Keratinocyte (primary cell): ENCODE data around the gene TM9SF2. TPM values are rescaled to one million over a fixed set of nuclear protein-coding genes. Genes with fewer than 3 reads are reported as not detected.

ENCODE experiments used
- DNase-seq: peaks from one replicate; pipeline ENCODE4 v3.0.0-alpha.2; 2011; ENCODE audit warnings: low read depth, missing footprints, low spot score
- FAIRE-seq: peaks from 2 replicates; lab custom pipeline; 2011; peaks lifted over from hg19 to GRCh38; lab: Jason Lieb, UNC
- H2AFZ ChIP-seq: 2 replicates; pipeline ENCODE4 v1.6.0; 2012; ENCODE audit warnings: low read length, control low read depth, inconsistent platforms; ENCODE audit not compliant: control insufficient read depth
- H3K27ac ChIP-seq: 2 replicates; pipeline ENCODE4 v1.5.1; 2011; ENCODE audit warnings: low read length; ENCODE audit not compliant: control insufficient read depth, insufficient read depth
- H3K27me3 ChIP-seq: 3 replicates; pipeline ENCODE4 v1.6.0; 2011; ENCODE audit warnings: low read length; ENCODE audit not compliant: control insufficient read depth, insufficient read depth; ENCODE audit errors: extremely low read depth
- H3K36me3 ChIP-seq, 2 experiments: 2 replicates in 1 of 2; 3 replicates in 1 of 2; pipeline ENCODE4 v1.5.1; 2011; ENCODE audit warnings: low read length in 2 of 2, mild to moderate bottlenecking in 1 of 2; ENCODE audit not compliant: control insufficient read depth in 2 of 2, insufficient read depth in 2 of 2; ENCODE audit errors: extremely low read depth in 1 of 2
- H3K4me1 ChIP-seq: 3 replicates; pipeline ENCODE4 v1.5.1; 2011; ENCODE audit warnings: low read length; ENCODE audit not compliant: control insufficient read depth, insufficient read depth; ENCODE audit errors: extremely low read depth
- H3K4me2 ChIP-seq: 3 replicates; pipeline ENCODE4 v1.6.0; 2011; ENCODE audit warnings: low read depth, low read length; ENCODE audit not compliant: control insufficient read depth, insufficient read depth; ENCODE audit errors: extremely low read depth
- H3K4me3 ChIP-seq, 3 experiments: fragments of 200-600 bp in 1 of 3; sonication (generic) in 1 of 3; 2 replicates in 2 of 3; 3 replicates in 1 of 3; pipeline ENCODE4 v1.5.1; 2011 to 2016; ENCODE audit warnings: low read length in 3 of 3, mild to moderate bottlenecking in 3 of 3, control low read depth in 2 of 3, inconsistent platforms in 1 of 3, low read depth in 1 of 3, mixed read lengths in 1 of 3, mixed run types in 1 of 3, moderate library complexity in 1 of 3; ENCODE audit not compliant: control insufficient read depth in 2 of 3, insufficient read depth in 2 of 3; ENCODE audit errors: extremely low read depth in 1 of 3
- H3K79me2 ChIP-seq: 2 replicates; pipeline ENCODE4 v1.6.0; 2012; ENCODE audit warnings: low read length; ENCODE audit not compliant: control insufficient read depth, insufficient read depth
- H3K9ac ChIP-seq: 3 replicates; pipeline ENCODE4 v1.6.0; 2011; ENCODE audit warnings: low read length; ENCODE audit not compliant: control insufficient read depth, insufficient read depth; ENCODE audit errors: extremely low read depth
- H3K9me1 ChIP-seq: 3 replicates; pipeline ENCODE4 v1.6.0; 2011; ENCODE audit warnings: low read length; ENCODE audit not compliant: control insufficient read depth, insufficient read depth; ENCODE audit errors: extremely low read depth
- H3K9me3 ChIP-seq: 2 replicates; pipeline ENCODE4 v1.5.1; 2012; ENCODE audit warnings: low read depth, low read length; ENCODE audit not compliant: control insufficient read depth
- H4K20me1 ChIP-seq: 3 replicates; pipeline ENCODE4 v1.6.0; 2011; ENCODE audit warnings: low read length; ENCODE audit not compliant: control insufficient read depth, insufficient read depth; ENCODE audit errors: extremely low read depth
- EZH2 ChIP-seq: IDR thresholded peaks from one replicate; pipeline ENCODE4 v1.6.1; 2012; ENCODE audit warnings: inconsistent platforms, mild to moderate bottlenecking, low read length, moderate library complexity
- dilution Hi-C: fragments of 300-500 bp; cut with MboI; formaldehyde crosslinking; loops from one replicate; pipeline ENCODE4 v1.7.0; 2020; ENCODE audit warnings: low sequenced_read_pairs; ENCODE audit not compliant: extremely low pct_ligation_motif_present
- polyA plus RNA-seq, 5 experiments: library from polyadenylated mRNA; depleted of rRNA in 3 of 5; stranded (reverse) in 3 of 5; stranded (forward) in 1 of 5; unstranded in 1 of 5; fragments of >200 nt; gene quantifications; 1 replicate in 1 of 5; 2 replicates in 3 of 5; 3 replicates in 1 of 5; pipeline versions ENCODE4 v1.2.1 to v1.2.3, GENCODE V29; 2011 to 2012; ENCODE audit warnings: missing spikeins in 2 of 5, low read depth in 1 of 5, low replicate concordance in 1 of 5
- TF ChIP-seq, protein P1 (sequence below), 3 experiments: IDR thresholded peaks in 1 of 3; conservative IDR thresholded peaks in 1 of 3; optimal IDR thresholded peaks in 1 of 3; 2 replicates in 2 of 3; 3 replicates in 1 of 3; pipeline versions ENCODE3 to v1.5.1; 2011; ENCODE audit warnings: low read length in 3 of 3, mild to moderate bottlenecking in 3 of 3, moderate library complexity in 2 of 3, control low read depth in 1 of 3, inconsistent platforms in 1 of 3; ENCODE audit not compliant: insufficient read depth in 2 of 3; ENCODE audit errors: extremely low read depth in 1 of 3

The TM9SF2 gene
- polyA plus RNA-seq, 1 donor (not counting 4 experiments of a cell fraction or from before 2014, with no cell fraction given) = 134 TPM

DNA sequence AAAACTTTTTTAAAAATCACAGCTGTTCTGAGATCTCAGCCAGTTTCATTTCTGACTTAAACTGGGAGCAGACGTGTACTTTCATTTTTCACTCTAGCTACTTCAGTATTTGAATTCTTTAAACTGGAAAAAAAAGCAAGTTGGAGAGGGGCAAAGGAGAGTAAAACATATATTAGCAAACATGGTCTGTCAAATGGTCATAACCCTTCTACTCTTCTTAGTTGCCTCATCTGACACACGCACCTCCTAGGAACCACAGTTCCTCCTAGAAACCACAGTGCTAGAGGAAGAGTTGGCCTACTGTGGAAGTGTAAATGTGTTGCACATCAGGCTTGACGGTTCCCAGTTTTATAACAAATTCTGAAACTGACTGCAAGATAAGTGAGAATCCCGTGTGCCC is 47.2 kb downstream of the TM9SF2 start:
- Histone ChIP-seq H4K20me1 (no peaks in the 10 kb centered on the region), H2AFZ (no peak overlapping the region), H3K79me2 (no peaks in the 10 kb centered on the region), H3K4me3 (no peak overlapping the region), H3K27me3 (no peaks in the 10 kb centered on the region), H3K9ac (no peak overlapping the region), H3K4me2 (no peak overlapping the region), H3K9me3 (no peaks in the 10 kb centered on the region), H3K4me1 (no peaks in the 10 kb centered on the region), H3K9me1 (no peaks in the 10 kb centered on the region), H3K27ac (no peak overlapping the region), H3K36me3 (peaks cover 31 to 32% of the 10 kb centered on the region in 2 experiments)
- FAIRE-seq (no peak), DNase-seq (no peak)
- dilution Hi-C loops = no loop called here
- TF ChIP-seq, protein P1, sequence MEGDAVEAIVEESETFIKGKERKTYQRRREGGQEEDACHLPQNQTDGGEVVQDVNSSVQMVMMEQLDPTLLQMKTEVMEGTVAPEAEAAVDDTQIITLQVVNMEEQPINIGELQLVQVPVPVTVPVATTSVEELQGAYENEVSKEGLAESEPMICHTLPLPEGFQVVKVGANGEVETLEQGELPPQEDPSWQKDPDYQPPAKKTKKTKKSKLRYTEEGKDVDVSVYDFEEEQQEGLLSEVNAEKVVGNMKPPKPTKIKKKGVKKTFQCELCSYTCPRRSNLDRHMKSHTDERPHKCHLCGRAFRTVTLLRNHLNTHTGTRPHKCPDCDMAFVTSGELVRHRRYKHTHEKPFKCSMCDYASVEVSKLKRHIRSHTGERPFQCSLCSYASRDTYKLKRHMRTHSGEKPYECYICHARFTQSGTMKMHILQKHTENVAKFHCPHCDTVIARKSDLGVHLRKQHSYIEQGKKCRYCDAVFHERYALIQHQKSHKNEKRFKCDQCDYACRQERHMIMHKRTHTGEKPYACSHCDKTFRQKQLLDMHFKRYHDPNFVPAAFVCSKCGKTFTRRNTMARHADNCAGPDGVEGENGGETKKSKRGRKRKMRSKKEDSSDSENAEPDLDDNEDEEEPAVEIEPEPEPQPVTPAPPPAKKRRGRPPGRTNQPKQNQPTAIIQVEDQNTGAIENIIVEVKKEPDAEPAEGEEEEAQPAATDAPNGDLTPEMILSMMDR (optimal IDR thresholded peaks at IDR 0.05 in 1 of 3, IDR thresholded peaks at IDR 0.05 in 1 of 3, conservative IDR thresholded peaks at IDR 0.05 in 1 of 3; ENCODE audit: extremely low read depth in 1 of 3, insufficient read depth in 2 of 3, low read length in 3 of 3) = no peak
- no peak for TF ChIP-seq EZH2

DNA sequence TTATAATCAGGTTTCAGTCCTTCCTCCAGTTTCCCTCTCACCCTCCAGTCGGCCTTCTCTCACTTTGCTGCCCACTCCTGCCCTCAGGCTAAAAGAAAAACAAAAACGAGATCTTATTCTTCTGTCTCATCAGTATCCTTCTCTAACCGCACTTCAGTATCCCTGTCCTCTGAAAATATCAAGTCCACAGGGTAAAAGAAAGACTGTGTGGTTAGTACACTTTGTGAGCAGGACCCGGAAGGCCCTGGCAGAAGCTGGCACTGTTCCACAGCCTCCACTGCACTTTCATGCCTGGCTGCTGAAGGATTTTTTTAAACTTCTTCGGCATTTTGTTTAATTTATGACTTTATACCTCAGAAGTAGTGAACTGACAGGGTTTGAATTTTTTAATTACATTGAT is 51.8 kb downstream of the TM9SF2 start:
- no peaks in the 10 kb centered on the region for H3K9me1 ChIP-seq
- no peak overlapping the region for H3K9ac ChIP-seq
- dilution Hi-C loops = no loop called here
- no peaks in the 10 kb centered on the region for H3K79me2 ChIP-seq
- no peaks in the 10 kb centered on the region for H3K27me3 ChIP-seq
- no peak overlapping the region for H3K27ac ChIP-seq
- H4K20me1 ChIP-seq = no peaks in the 10 kb centered on the region
- no peak for FAIRE-seq
- no peak overlapping the region for H2AFZ ChIP-seq
- no peak overlapping the region for H3K4me3 ChIP-seq
- TF ChIP-seq, protein P1 (optimal IDR thresholded peaks at IDR 0.05 in 1 of 3, IDR thresholded peaks at IDR 0.05 in 1 of 3, conservative IDR thresholded peaks at IDR 0.05 in 1 of 3; ENCODE audit: extremely low read depth in 1 of 3, insufficient read depth in 2 of 3, low read length in 3 of 3) = no peak
- no peak for TF ChIP-seq EZH2
- peaks cover 19 to 22% of the 10 kb centered on the region in 2 experiments for H3K36me3 ChIP-seq
- no peaks in the 10 kb centered on the region for H3K4me1 ChIP-seq
- no peaks in the 10 kb centered on the region for H3K9me3 ChIP-seq
- DNase-seq = no peak
- H3K4me2 ChIP-seq = no peak overlapping the region
